Spleen (tissue), 7 donors: ENCODE results near the gene MUC2.

Source experiments
- POLR2A ChIP-seq, 3 donors: fragments of 450-650 bp; IDR thresholded peaks; one replicate each; pipeline ENCODE4 v1.5.1; 2017; ENCODE audit warnings: antibody characterized with exemption in 3 of 3, mild to moderate bottlenecking in 1 of 3
- POLR2AphosphoS5 ChIP-seq, 3 donors: sonication (generic); formaldehyde crosslinking; IDR thresholded peaks; one replicate each; pipeline ENCODE4 v1.5.1; 2017; ENCODE audit warnings: antibody characterized with exemption in 3 of 3
- TF ChIP-seq, protein P1 (sequence below), 11 experiments: fragments of 200-600 bp in 7 of 11; fragments of 450-650 bp in 4 of 11; sonication (generic) in 4 of 11; IDR thresholded peaks in 8 of 11; conservative IDR thresholded peaks in 3 of 11; 1 replicate in 7 of 11; 2 replicates in 4 of 11; pipeline versions ENCODE4 v1.4.0 to v1.8.0; 2016 to 2021; ENCODE audit warnings: antibody characterized with exemption in 11 of 11, inconsistent platforms in 4 of 11, mild to moderate bottlenecking in 1 of 11
- donor health status: DM: no; HTN: no; CAD: no; lungs with moderate emphysema.
- donor health status: DM: no; HTN: no; CAD: no.
- donor health status: DM: no; HTN: no; CAD: no.

- TF ChIP-seq, protein P1, sequence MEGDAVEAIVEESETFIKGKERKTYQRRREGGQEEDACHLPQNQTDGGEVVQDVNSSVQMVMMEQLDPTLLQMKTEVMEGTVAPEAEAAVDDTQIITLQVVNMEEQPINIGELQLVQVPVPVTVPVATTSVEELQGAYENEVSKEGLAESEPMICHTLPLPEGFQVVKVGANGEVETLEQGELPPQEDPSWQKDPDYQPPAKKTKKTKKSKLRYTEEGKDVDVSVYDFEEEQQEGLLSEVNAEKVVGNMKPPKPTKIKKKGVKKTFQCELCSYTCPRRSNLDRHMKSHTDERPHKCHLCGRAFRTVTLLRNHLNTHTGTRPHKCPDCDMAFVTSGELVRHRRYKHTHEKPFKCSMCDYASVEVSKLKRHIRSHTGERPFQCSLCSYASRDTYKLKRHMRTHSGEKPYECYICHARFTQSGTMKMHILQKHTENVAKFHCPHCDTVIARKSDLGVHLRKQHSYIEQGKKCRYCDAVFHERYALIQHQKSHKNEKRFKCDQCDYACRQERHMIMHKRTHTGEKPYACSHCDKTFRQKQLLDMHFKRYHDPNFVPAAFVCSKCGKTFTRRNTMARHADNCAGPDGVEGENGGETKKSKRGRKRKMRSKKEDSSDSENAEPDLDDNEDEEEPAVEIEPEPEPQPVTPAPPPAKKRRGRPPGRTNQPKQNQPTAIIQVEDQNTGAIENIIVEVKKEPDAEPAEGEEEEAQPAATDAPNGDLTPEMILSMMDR (IDR thresholded peaks at IDR 0.05 in 8 of 11, conservative IDR thresholded peaks at IDR 0.05 in 3 of 11): no peak
- TF ChIP-seq POLR2AphosphoS5 (IDR thresholded peaks at IDR 0.05) (peak; percentile 38 to 59 (median 44)), POLR2A (IDR thresholded peaks at IDR 0.05) (no peak)
Measured at GRCh38 chr11:1025410-1026162, 49.1 kb upstream of the MUC2 start.
